Right ventricle myocardium superior (tissue), 1 donor: ENCODE results near the gene VEGFA. TPM values are rescaled to one million over a fixed set of nuclear protein-coding genes. Genes with fewer than 3 reads are reported as not detected.

Experiments used
- ATAC-seq: fragments of 200-7000 bp; cut with Tn5 transposase; one replicate; pipeline ENCODE4 v1.9.1; 2020; ENCODE audit warnings: mild to moderate bottlenecking; ENCODE audit not compliant: poor library complexity
- DNase-seq: peaks from one replicate; pipeline ENCODE4 v3.0.0-alpha.2; 2020
- intact Hi-C: fragments of 100-400 bp; cut with DNase I; formaldehyde crosslinking; loops from one replicate; pipeline ENCODE4 v1.11.2; 2022
- total RNA-seq: library from RNA; stranded (reverse); fragmentation: NEBNext Ultra II Directional; extraction: Animal tissue kit (Norgen Biotek cat#: 25700); gene quantifications from one replicate; pipeline ENCODE4 v1.2.1, GENCODE V29; 2021
- donor health status: DM: no; HTN: yes; CAD: no; lungs with severe emphysema.

The VEGFA gene
- total RNA-seq, 1 donor from 2014 or later = 230 TPM

DNA sequence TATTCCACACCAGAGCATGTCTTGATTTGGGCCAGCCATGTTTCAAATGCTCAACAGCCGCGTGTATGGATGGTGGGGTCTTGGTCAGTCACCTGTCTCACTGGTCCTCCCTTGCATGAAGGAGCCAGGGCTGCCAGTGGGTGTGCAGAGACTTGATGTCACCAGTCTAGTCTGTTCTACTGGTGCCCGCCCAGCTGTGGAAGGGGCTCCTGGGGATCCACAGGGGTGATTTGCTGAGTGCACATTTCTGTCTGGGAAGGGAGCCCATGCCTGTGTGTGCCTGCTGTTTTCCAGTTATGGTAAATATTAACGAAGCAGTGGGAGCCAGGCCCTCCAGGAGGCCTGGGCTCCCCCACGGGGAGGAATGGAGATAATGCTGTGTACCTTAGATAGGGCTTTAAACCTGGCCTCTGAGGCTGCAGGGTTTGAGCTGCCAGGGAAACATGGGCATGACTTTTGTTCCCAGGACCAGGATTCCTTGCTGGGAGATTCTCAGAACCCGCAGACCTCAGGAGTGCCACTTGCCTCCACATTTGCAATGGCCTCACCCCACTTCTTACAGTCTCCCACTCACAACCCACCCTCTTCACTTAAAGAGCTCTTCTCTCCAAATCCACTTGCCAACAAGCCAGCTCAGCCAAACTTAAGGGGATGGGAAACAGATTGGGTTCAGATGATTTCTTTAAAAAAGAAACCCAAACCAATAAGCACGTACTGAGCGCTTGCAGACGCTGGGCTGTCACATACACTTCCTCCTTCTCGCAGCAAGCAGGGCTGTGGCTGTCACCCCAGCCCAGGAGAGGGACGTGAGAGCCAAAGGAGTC, 54.1 kb downstream of the VEGFA start:
- intact Hi-C loops = no loop called here
- no peak for DNase-seq
- ATAC-seq = peak; percentile 48

DNA sequence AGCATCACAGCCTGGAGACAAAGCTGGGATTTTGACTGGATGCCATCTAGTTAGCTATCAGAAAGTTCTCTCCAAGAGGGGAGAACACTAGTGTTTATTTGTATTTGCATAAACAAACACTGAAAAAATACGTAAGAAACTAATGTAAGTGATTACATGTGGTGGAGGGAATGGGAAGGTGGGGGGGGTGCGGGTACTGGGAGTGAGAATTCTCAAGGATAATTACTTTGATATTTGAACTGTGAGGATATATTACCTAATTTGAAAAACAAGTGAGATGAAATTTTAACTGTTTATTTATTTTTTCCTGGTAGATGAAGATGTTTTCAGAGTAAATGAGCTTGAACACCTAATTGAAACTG, 54.7 kb downstream of the VEGFA start:
- ATAC-seq (no peak), DNase-seq (no peak)
- intact Hi-C loops = no loop called here

DNA sequence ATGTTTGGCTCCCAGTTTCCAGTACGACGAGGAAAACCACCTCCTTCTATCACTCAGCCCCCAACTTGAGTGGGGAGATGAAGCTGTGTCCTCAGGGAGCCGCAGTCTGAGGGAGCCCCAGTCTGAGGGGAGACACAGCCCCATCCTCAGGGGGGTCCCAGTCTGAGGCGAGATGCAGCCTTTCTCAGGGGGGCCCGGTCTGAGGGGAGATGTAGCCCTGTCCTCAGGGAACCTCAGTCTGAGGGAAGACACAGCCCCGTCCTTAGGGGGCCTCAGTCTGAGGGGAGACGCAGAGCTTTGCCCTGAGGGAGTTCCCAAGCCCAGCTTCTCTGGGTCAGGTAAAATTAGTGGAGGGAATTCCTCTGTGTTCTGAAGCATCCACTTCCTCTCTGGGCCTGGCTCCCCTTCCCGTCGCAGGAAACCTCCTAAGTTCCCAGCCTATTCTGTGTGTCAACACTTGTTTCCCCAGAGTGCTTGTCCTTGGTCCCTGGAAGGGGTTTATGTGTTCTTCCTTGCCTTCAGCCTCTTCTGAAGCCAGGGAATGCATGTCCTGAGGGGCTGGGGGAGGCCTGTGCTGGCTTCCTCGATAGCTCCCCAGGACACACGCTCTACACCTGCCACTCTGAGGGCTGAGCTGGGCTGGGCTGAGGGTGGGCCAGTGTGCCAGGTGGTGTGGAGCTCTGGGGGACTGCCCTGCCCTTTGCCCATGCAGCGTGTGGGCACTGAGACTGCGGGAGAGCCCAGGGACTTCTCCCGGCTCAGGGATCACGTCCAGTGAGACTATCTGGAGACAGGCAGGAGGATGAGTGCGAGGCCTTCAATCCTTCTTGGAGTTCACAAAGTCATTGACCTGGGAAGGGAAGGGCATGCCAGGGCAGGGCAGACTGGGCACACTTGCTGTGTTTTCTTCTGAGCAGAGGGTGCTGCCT, 55.4 kb downstream of the VEGFA start:
- intact Hi-C loops = no loop called here
- DNase-seq = no peak
- no peak for ATAC-seq

DNA sequence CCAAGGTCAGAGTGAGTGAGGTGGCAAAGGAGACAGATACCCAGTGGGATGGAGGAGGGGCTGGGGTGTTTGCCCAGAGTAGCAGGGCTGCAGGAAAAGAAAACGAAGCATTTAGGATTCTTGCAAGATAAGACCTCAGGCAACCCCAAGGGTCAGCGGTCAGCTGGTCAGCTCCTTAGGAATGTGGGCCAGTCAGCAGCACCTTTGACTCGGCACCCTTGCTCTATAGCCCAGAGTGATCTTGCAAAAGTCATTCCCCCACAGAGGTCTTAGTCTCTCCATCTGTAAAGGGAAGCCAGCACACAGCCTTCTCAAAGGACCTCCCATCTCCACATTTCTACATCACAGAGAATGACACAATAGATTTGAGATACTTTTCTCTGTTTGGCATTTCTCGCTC, 56.7 kb downstream of the VEGFA start:
- intact Hi-C loops = no loop called here
- ATAC-seq (no peak), DNase-seq (no peak)

- no peak for DNase-seq
- intact Hi-C loops = no loop called here
- ATAC-seq = no peak
Observed at GRCh38 chr6:43827898-43828297, 57.9 kb downstream of the VEGFA start.

- intact Hi-C loops = no loop called here
- ATAC-seq (no peak), DNase-seq (no peak)
Observed at GRCh38 chr6:43828711-43829110, 58.7 kb downstream of the VEGFA start.

DNA sequence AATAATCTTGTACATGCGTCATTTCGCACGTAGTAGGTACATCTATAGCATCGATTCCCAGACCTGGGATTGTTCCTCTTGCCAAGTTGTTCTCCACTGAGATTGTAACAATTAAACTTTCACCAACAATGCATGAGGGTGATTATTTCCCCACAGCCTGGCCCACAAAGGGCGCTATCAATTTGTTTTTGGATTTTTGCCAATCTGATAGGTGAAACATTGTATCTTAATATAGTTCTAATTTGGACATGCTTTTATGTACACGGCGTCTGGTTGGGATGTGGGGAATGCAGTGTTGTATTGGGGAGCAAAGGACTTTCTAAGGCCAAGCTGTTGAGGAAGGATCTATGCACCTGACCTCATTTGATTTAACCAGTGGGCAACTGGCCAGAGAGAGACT, 59.5 kb downstream of the VEGFA start:
- intact Hi-C loops = no loop called here
- DNase-seq (no peak), ATAC-seq (no peak)

DNA sequence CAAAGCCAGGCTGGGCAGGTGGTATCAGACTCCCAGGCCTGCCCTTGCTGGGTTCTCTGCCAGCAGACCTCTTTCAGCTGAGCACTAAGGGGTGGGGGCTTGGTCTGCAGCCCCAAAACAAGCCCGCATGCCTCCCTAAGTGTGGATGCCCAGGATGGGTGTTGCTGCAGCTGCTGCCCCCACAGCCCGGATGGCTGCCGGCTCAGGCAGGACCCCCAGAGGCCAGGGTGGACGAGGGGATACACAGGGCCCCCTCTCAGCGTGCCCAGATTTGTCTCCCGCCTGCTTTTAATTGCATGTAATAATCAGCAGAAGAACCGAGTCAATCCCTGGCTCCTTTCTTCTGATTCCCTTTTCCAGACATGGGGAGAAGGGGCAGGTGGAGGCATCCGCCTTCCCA, 60.8 kb downstream of the VEGFA start:
- intact Hi-C loops = no loop called here
- DNase-seq = no peak

DNA sequence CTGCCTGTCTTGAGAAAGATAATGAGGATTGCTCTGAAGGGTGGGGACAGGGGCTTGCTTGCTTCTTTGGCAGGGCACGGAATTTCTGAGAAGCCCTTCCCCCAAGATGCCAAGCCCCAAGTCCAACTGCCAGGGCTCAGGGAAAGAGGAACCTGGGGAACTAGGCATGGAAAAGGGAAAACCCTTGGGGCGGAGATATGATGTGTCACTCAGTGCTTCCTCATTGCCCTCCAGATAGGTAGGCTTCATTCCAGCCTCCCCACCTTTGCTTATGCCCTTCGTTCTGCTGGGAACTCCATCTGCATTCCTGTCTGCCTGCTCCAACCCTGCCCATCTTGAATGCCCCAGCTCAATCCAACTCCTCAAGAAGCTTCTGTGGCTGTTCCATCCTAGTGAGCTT, 61.2 kb downstream of the VEGFA start:
- intact Hi-C loops = no loop called here
- ATAC-seq = no peak

More for the DNA sequence above, 60.8 kb downstream of the VEGFA start:
- no peak for ATAC-seq

DNA sequence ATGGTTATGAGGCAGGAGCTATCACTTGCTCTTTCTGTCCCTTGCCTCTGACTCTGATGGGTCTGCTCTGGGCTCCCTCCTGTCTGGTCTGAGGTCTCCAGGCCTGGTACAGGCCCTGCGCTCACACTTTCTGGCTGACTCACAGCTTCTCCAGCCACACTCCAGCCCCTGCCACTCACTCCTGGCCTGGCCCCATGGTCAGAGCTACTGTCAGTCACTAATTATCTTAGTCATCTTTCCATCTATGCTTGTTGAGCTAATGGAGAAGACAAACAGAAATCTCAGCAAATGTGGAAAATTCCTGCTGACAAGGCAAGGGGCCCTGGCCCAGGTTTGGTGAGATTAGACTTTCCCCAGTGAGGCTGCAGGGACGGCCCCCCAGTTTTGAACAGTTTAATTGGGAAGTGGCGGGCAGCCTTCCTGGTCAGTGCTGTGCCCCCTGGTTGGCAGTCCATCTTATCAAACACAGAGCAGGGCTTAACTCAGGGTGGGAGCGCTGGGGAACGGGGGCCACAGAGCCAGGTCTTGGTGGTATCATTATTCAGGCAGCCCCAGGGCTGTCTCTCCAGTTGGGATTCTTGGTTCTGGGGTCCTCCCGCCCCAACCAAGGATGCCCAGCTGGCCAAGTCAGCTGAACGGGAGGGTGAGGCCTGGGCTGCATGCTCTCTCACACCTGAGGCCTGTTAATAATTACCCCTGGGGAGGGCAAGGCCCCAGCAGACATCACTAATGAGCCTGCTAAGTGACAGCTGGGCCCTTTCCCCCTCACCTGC, 63.4 kb downstream of the VEGFA start:
- intact Hi-C loops = no loop called here
- no peak for DNase-seq
- no peak for ATAC-seq

More for the DNA sequence above, 61.2 kb downstream of the VEGFA start:
- DNase-seq = no peak

DNA sequence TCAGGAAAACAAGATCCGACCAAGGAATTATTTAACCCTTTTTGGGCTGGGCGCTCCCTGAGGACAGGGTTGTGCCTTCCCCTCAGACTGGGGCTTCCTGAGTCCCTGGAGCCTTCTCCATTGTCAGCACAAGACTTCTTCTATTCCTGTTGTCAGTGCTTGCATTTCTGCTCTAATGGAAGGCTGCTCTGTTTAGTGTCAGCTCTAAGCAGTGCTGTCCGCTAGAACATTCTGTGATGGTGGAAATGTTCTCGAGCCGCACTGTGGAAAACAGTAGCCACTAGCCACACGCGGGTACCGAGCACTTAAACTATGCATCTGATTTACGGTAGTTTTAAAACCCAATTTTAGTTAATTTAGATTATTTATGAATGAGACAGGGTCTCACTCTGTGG, 64.0 kb downstream of the VEGFA start:
- intact Hi-C loops = no loop called here
- no peak for DNase-seq
- no peak for ATAC-seq

DNA sequence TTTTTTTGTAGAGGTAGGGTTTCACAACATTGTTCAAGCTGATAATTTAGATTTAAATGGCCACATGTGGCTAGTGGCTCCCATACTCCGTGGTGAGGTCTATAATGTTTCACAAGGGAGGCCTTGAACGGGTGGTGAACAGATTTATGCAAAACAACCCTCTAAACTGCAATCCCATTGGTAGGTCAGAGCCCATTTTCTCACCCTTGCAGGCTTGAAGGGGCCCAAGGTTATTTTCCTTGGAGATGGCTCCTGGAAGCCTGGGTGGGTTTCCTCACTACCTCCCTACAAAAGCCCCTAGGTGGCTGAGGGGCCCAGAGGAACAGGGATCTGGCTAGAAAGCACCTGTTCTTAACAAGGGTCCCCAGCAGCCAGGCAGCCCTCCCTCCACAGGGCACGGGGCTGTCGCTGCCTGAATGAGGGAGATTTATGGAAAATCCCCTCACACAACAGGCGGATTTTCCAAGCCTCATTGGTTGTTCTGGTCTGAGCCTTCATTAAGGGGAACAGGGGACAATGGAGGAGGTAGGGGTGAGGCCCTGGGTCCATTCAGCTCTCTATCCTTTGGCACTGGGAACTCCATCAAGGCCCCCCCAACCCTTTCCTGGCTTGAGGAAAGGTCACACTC, 64.6 kb downstream of the VEGFA start:
- intact Hi-C loops = no loop called here

DNA sequence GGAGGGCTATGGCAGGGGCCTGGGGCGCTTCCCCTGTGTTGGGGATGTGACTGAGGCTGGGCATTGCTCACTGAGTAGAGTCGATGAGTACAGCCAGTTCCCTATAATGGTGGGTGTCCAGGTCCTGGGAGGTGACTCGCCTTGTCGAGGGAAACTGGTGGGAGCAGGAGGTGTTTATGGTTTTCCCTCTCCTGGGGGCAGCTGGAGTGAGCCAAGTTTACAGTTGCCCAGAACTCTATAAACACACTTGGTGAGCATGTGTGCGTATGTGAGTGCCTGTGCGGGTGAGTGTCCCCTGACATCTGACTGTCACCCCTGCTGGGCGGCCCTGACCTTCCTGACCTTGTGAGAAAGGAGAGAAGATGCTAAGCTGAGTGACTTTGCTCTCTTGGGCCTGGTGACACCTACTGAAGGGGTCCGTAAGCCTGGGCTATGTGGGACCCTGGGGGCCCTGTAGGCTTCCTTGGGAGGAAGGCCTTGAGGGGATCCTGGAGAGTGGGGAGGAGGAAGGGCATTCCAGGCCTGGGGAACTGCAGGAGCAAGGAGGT, 65.9 kb downstream of the VEGFA start:
- DNase-seq = no peak
- no peak for ATAC-seq
- intact Hi-C loops = no loop called here

More for the DNA sequence above, 64.6 kb downstream of the VEGFA start:
- DNase-seq = no peak
- no peak for ATAC-seq

Other genes starting within 250 kb of the VEGFA start
- 12.9 TPM for gene XPO5, start 194.2 kb upstream of the VEGFA start, total RNA-seq
- 6.9 TPM for gene POLH, start 194.0 kb upstream of the VEGFA start, total RNA-seq
- 25.1 TPM for gene GTPBP2, start 140.9 kb upstream of the VEGFA start, total RNA-seq
- 26.1 TPM for gene MAD2L1BP, start 134.4 kb upstream of the VEGFA start, total RNA-seq
- gene RSPH9, start 125.2 kb upstream of the VEGFA start, total RNA-seq = 0.16 TPM
- 39.5 TPM for gene MRPS18A, start 82.4 kb upstream of the VEGFA start, total RNA-seq